HepG2 (cell line): ENCODE results near the gene IDNK. TPM values are rescaled to one million over a fixed set of nuclear protein-coding genes. Genes with fewer than 3 reads are reported as not detected.
A peak's percentile ranks its signal among the peaks of the same experiment; 100 is the strongest.

ENCODE experiments used
- ASH2L ChIP-seq: fragments of 300-600, 200-600 bp; sonication (generic); IDR thresholded peaks from 2 replicates; pipeline ENCODE4 v1.7.0; 2017; ENCODE audit warnings: low read depth, mild to moderate bottlenecking, moderate library complexity, mixed read lengths, low read length; ENCODE audit not compliant: insufficient read length
- ELF4 ChIP-seq: sonication (generic); formaldehyde crosslinking; IDR thresholded peaks from 2 replicates; pipeline ENCODE4 v1.5.0; 2020; ENCODE audit warnings: missing genetic modification reagents, mild to moderate bottlenecking, moderate library complexity, borderline replicate concordance
- ESRRA ChIP-seq: sonication (generic); formaldehyde crosslinking; IDR thresholded peaks from 2 replicates; pipeline ENCODE4 v1.5.1; 2020; ENCODE audit warnings: mild to moderate bottlenecking, low read depth, missing genetic modification reagents
- FOXJ3 ChIP-seq: sonication (generic); formaldehyde crosslinking; IDR thresholded peaks from 2 replicates; pipeline ENCODE4 v1.4.0; 2020; ENCODE audit warnings: missing genetic modification reagents, mild to moderate bottlenecking, borderline replicate concordance
- HDAC1 ChIP-seq: sonication (generic); formaldehyde crosslinking; IDR thresholded peaks from 2 replicates; pipeline ENCODE4 v1.5.1; 2020; ENCODE audit warnings: mild to moderate bottlenecking, missing genetic modification reagents
- ISL2 ChIP-seq: sonication (generic); formaldehyde crosslinking; IDR thresholded peaks from 2 replicates; pipeline ENCODE4 v1.5.0; 2020; ENCODE audit warnings: missing genetic modification reagents
- KAT7 ChIP-seq: IDR thresholded peaks from 2 replicates; pipeline ENCODE4 v1.6.1; 2018; ENCODE audit warnings: borderline replicate concordance, missing compliant biosample characterization
- PITX1 ChIP-seq: sonication (generic); formaldehyde crosslinking; IDR thresholded peaks from 2 replicates; pipeline ENCODE4 v1.5.1; 2020; ENCODE audit warnings: mild to moderate bottlenecking, missing genetic modification reagents
- RAD51 ChIP-seq: fragments of 450-650 bp; IDR thresholded peaks from 2 replicates; pipeline ENCODE4 v1.6.1; 2016; ENCODE audit warnings: borderline replicate concordance
- SAP130 ChIP-seq: IDR thresholded peaks from 2 replicates; pipeline ENCODE4 v1.6.1; 2016; ENCODE audit warnings: low read depth
- TBX2 ChIP-seq: sonication (generic); formaldehyde crosslinking; IDR thresholded peaks from 2 replicates; pipeline ENCODE4 v1.5.0; 2020; ENCODE audit warnings: missing genetic modification reagents, mild to moderate bottlenecking, borderline replicate concordance
- TP53 ChIP-seq: sonication (generic); formaldehyde crosslinking; conservative IDR thresholded peaks from 2 replicates; pipeline ENCODE4 v1.4.0; 2020; ENCODE audit warnings: missing genetic modification reagents
- ZMYM4 ChIP-seq: sonication (generic); formaldehyde crosslinking; IDR thresholded peaks from 2 replicates; pipeline ENCODE4 v1.8.1; 2023; ENCODE audit warnings: mild to moderate bottlenecking, missing genetic modification reagents
- ZNF432 ChIP-seq: sonication (generic); formaldehyde crosslinking; IDR thresholded peaks from 2 replicates; pipeline ENCODE4 v1.5.0; 2020; ENCODE audit warnings: missing genetic modification reagents, mild to moderate bottlenecking, borderline replicate concordance
- ZNF451 ChIP-seq: sonication (generic); formaldehyde crosslinking; IDR thresholded peaks from 2 replicates; pipeline ENCODE4 v1.5.0; 2020; ENCODE audit warnings: mild to moderate bottlenecking, missing genetic modification reagents
- polyA plus RNA-seq, 8 experiments: library from polyadenylated mRNA; depleted of rRNA in 3 of 8; stranded (reverse) in 7 of 8; unstranded in 1 of 8; fragments of >200 nt; fragmentation: Illumina TruSeq in 4 of 8; extraction: Trizol in 4 of 8; gene quantifications; 2 replicates each; pipeline versions ENCODE4 v1.2.1 to v1.2.3, GENCODE V29; 2011 to 2016; ENCODE audit warnings: low read depth in 4 of 8, missing spikeins in 1 of 8, mixed read lengths in 1 of 8; ENCODE audit not compliant: insufficient read depth in 1 of 8
- total RNA-seq, 5 experiments: library from RNA; depleted of rRNA; stranded (reverse); fragments of >200 nt; fragmentation: Illumina TruSeq; extraction: Trizol; gene quantifications; 2 replicates each; pipeline ENCODE4 v1.2.3, GENCODE V29; 2016; ENCODE audit warnings: low read depth in 1 of 5
- TF ChIP-seq, protein P1 (sequence below), 2 experiments: sonication (generic) in 1 of 2; formaldehyde crosslinking in 1 of 2; IDR thresholded peaks; 2 replicates each; pipeline versions ENCODE4 v1.4.0 to v1.6.1; 2018 to 2020; ENCODE audit warnings: missing genetic modification reagents in 2 of 2, borderline replicate concordance in 1 of 2, low read depth in 1 of 2, mild to moderate bottlenecking in 1 of 2, missing biosample characterization in 1 of 2
- TF ChIP-seq, protein P2 (sequence below): sonication (generic); formaldehyde crosslinking; IDR thresholded peaks from 2 replicates; pipeline ENCODE4 v1.4.0; 2020; ENCODE audit warnings: missing genetic modification reagents, borderline replicate concordance
- TF ChIP-seq, protein P3 (sequence below): sonication (generic); formaldehyde crosslinking; conservative IDR thresholded peaks from 2 replicates; pipeline ENCODE4 v1.5.0; 2020; ENCODE audit warnings: missing genetic modification reagents
- TF ChIP-seq, protein P4 (sequence below): sonication (generic); formaldehyde crosslinking; IDR thresholded peaks from 2 replicates; pipeline ENCODE4 v1.9.0; 2022; ENCODE audit warnings: missing genetic modification reagents, mild to moderate bottlenecking, borderline replicate concordance
- TF ChIP-seq, protein P5 (sequence below): sonication (generic); formaldehyde crosslinking; IDR thresholded peaks from 2 replicates; pipeline ENCODE4 v1.8.1; 2023; ENCODE audit warnings: mild to moderate bottlenecking, missing genetic modification reagents, borderline replicate concordance

IDNK gene
- total and polyA plus RNA-seq, 2 of the 13 experiments (the other 11 are each of a cell fraction or from before 2014, with no cell fraction given) = 3.1 to 4.8 TPM

DNA sequence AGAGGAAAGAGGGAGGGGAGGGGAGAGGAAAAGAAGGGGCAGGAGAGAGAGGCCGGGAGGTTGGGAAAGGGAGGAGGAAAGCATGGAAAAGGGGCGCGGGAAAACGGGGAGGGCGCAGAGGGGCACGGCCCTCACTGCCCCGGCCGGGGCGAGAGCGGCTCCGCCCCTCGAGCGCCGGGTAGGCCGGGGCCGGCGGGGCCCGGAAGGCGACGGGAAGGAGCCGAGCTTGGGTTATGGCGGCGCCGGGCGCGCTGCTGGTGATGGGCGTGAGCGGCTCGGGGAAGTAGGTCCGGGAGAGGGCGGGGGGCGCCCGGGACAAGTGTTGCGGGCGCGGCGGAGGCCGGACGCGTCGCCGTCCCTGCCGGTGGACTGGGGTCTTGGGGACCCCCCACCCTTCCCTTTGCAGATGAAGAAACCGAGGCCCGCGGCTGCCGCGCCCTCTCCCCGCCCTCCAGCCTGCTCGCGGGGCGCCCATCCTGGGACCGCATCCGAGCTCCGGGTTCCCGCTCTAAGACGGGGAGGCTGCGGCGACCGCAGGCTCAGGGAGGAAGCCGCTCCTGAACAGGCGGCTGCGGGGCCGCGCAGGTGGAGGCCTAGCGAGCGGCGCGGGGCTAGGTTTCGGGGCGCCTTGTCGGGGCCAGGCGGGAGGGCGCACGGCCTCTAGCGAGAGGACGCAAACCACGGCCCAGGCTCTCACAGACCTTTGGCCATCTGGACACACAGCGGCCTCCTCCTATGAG is at the start of gene IDNK (continued):
- TF ChIP-seq ZNF432 (CRISPR knock-in tag) (0 out of 2 replicates have a peak, but pooled peaks have one; percentile 59), HDAC1 (CRISPR knock-in tag) (0 out of 2 replicates have a peak, but pooled peaks have one; percentile 14), ELF4 (CRISPR knock-in tag) (no peak), RAD51 (no peak), ASH2L (peak; percentile 37), FOXJ3 (CRISPR knock-in tag) (no peak), ZNF451 (CRISPR knock-in tag) (no peak), PITX1 (CRISPR knock-in tag) (peak; percentile 45; the same call in 1 of the 2 replicates), TBX2 (CRISPR knock-in tag) (peak; percentile 60; the same call in 1 of the 2 replicates), SAP130 (CRISPR knock-in tag) (peak; percentile 50; the same call in 1 of the 2 replicates), KAT7 (CRISPR knock-in tag) (peak; percentile 88; the same call in 1 of the 2 replicates), ESRRA (CRISPR knock-in tag) (peak; percentile 26; the same call in 1 of the 2 replicates), ZMYM4 (0 out of 2 replicates have a peak, but pooled peaks have one; percentile 46), TP53 (CRISPR knock-in tag) (no peak), ISL2 (CRISPR knock-in tag) (peak; percentile 30; the same call in 1 of the 2 replicates)
- TF ChIP-seq, protein P1, sequence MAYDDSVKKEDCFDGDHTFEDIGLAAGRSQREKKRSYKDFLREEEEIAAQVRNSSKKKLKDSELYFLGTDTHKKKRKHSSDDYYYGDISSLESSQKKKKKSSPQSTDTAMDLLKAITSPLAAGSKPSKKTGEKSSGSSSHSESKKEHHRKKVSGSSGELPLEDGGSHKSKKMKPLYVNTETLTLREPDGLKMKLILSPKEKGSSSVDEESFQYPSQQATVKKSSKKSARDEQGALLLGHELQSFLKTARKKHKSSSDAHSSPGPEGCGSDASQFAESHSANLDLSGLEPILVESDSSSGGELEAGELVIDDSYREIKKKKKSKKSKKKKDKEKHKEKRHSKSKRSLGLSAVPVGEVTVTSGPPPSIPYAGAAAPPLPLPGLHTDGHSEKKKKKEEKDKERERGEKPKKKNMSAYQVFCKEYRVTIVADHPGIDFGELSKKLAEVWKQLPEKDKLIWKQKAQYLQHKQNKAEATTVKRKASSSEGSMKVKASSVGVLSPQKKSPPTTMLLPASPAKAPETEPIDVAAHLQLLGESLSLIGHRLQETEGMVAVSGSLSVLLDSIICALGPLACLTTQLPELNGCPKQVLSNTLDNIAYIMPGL (CRISPR knock-in tag; IDR thresholded peaks at IDR 0.05; ENCODE audit: borderline replicate concordance in 1 of 2, low read depth in 1 of 2) = peak; percentile 33 to 81; a peak in 2 of 4 replicates
- TF ChIP-seq, protein P2, sequence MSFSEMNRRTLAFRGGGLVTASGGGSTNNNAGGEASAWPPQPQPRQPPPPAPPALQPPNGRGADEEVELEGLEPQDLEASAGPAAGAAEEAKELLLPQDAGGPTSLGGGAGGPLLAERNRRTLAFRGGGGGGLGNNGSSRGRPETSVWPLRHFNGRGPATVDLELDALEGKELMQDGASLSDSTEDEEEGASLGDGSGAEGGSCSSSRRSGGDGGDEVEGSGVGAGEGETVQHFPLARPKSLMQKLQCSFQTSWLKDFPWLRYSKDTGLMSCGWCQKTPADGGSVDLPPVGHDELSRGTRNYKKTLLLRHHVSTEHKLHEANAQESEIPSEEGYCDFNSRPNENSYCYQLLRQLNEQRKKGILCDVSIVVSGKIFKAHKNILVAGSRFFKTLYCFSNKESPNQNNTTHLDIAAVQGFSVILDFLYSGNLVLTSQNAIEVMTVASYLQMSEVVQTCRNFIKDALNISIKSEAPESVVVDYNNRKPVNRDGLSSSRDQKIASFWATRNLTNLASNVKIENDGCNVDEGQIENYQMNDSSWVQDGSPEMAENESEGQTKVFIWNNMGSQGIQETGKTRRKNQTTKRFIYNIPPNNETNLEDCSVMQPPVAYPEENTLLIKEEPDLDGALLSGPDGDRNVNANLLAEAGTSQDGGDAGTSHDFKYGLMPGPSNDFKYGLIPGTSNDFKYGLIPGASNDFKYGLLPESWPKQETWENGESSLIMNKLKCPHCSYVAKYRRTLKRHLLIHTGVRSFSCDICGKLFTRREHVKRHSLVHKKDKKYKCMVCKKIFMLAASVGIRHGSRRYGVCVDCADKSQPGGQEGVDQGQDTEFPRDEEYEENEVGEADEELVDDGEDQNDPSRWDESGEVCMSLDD = peak; percentile 90
- TF ChIP-seq, protein P3, sequence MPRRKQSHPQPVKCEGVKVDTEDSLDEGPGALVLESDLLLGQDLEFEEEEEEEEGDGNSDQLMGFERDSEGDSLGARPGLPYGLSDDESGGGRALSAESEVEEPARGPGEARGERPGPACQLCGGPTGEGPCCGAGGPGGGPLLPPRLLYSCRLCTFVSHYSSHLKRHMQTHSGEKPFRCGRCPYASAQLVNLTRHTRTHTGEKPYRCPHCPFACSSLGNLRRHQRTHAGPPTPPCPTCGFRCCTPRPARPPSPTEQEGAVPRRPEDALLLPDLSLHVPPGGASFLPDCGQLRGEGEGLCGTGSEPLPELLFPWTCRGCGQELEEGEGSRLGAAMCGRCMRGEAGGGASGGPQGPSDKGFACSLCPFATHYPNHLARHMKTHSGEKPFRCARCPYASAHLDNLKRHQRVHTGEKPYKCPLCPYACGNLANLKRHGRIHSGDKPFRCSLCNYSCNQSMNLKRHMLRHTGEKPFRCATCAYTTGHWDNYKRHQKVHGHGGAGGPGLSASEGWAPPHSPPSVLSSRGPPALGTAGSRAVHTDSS (CRISPR knock-in tag) = no peak
- TF ChIP-seq, protein P4, sequence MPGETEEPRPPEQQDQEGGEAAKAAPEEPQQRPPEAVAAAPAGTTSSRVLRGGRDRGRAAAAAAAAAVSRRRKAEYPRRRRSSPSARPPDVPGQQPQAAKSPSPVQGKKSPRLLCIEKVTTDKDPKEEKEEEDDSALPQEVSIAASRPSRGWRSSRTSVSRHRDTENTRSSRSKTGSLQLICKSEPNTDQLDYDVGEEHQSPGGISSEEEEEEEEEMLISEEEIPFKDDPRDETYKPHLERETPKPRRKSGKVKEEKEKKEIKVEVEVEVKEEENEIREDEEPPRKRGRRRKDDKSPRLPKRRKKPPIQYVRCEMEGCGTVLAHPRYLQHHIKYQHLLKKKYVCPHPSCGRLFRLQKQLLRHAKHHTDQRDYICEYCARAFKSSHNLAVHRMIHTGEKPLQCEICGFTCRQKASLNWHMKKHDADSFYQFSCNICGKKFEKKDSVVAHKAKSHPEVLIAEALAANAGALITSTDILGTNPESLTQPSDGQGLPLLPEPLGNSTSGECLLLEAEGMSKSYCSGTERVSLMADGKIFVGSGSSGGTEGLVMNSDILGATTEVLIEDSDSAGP (CRISPR knock-in tag) = peak; percentile 78; the same call in 1 of the 2 replicates
- TF ChIP-seq, protein P5, sequence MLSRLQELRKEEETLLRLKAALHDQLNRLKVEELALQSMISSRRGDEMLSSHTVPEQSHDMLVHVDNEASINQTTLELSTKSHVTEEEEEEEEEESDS (CRISPR knock-in tag) = 0 out of 2 replicates have a peak, but pooled peaks have one; percentile 21
